ENCODE results near the gene HIC1. TPM values are rescaled to one million over a fixed set of nuclear protein-coding genes. Genes with fewer than 3 reads are reported as not detected.

HIC1 gene
- total and polyA plus RNA-seq, 9 of the 15 experiments (the other 6 are each of a cell fraction or from before 2014, with no cell fraction given) = 0.01 to 2.5 (median 0.18) TPM

DNA sequence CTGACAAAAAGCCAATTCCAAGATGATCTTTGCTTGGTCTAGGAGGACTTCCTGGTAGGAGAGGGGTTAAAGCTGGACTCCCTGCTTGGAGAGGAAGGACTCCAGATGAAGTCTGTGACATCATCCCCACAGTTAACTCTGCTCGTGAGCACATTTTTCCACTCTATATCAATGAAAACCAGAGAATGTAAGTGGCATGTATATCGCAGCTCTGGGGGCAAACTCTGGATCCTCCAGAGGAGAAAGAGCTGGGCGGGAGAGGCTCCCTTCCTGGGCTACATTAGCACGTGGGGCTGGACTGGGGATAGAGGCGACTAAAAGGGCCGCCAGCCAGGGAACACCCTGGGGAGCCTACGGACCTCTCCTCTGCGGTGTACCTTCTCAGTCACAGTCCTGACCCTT lies 34.1 kb downstream of the HIC1 start (continued):
- TF ChIP-seq, protein P1, sequence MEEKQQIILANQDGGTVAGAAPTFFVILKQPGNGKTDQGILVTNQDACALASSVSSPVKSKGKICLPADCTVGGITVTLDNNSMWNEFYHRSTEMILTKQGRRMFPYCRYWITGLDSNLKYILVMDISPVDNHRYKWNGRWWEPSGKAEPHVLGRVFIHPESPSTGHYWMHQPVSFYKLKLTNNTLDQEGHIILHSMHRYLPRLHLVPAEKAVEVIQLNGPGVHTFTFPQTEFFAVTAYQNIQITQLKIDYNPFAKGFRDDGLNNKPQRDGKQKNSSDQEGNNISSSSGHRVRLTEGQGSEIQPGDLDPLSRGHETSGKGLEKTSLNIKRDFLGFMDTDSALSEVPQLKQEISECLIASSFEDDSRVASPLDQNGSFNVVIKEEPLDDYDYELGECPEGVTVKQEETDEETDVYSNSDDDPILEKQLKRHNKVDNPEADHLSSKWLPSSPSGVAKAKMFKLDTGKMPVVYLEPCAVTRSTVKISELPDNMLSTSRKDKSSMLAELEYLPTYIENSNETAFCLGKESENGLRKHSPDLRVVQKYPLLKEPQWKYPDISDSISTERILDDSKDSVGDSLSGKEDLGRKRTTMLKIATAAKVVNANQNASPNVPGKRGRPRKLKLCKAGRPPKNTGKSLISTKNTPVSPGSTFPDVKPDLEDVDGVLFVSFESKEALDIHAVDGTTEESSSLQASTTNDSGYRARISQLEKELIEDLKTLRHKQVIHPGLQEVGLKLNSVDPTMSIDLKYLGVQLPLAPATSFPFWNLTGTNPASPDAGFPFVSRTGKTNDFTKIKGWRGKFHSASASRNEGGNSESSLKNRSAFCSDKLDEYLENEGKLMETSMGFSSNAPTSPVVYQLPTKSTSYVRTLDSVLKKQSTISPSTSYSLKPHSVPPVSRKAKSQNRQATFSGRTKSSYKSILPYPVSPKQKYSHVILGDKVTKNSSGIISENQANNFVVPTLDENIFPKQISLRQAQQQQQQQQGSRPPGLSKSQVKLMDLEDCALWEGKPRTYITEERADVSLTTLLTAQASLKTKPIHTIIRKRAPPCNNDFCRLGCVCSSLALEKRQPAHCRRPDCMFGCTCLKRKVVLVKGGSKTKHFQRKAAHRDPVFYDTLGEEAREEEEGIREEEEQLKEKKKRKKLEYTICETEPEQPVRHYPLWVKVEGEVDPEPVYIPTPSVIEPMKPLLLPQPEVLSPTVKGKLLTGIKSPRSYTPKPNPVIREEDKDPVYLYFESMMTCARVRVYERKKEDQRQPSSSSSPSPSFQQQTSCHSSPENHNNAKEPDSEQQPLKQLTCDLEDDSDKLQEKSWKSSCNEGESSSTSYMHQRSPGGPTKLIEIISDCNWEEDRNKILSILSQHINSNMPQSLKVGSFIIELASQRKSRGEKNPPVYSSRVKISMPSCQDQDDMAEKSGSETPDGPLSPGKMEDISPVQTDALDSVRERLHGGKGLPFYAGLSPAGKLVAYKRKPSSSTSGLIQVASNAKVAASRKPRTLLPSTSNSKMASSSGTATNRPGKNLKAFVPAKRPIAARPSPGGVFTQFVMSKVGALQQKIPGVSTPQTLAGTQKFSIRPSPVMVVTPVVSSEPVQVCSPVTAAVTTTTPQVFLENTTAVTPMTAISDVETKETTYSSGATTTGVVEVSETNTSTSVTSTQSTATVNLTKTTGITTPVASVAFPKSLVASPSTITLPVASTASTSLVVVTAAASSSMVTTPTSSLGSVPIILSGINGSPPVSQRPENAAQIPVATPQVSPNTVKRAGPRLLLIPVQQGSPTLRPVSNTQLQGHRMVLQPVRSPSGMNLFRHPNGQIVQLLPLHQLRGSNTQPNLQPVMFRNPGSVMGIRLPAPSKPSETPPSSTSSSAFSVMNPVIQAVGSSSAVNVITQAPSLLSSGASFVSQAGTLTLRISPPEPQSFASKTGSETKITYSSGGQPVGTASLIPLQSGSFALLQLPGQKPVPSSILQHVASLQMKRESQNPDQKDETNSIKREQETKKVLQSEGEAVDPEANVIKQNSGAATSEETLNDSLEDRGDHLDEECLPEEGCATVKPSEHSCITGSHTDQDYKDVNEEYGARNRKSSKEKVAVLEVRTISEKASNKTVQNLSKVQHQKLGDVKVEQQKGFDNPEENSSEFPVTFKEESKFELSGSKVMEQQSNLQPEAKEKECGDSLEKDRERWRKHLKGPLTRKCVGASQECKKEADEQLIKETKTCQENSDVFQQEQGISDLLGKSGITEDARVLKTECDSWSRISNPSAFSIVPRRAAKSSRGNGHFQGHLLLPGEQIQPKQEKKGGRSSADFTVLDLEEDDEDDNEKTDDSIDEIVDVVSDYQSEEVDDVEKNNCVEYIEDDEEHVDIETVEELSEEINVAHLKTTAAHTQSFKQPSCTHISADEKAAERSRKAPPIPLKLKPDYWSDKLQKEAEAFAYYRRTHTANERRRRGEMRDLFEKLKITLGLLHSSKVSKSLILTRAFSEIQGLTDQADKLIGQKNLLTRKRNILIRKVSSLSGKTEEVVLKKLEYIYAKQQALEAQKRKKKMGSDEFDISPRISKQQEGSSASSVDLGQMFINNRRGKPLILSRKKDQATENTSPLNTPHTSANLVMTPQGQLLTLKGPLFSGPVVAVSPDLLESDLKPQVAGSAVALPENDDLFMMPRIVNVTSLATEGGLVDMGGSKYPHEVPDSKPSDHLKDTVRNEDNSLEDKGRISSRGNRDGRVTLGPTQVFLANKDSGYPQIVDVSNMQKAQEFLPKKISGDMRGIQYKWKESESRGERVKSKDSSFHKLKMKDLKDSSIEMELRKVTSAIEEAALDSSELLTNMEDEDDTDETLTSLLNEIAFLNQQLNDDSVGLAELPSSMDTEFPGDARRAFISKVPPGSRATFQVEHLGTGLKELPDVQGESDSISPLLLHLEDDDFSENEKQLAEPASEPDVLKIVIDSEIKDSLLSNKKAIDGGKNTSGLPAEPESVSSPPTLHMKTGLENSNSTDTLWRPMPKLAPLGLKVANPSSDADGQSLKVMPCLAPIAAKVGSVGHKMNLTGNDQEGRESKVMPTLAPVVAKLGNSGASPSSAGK (IDR thresholded peaks at IDR 0.05) = 0 out of 2 replicates have a peak, but pooled peaks have one; percentile 18
- TF ChIP-seq, protein P2, sequence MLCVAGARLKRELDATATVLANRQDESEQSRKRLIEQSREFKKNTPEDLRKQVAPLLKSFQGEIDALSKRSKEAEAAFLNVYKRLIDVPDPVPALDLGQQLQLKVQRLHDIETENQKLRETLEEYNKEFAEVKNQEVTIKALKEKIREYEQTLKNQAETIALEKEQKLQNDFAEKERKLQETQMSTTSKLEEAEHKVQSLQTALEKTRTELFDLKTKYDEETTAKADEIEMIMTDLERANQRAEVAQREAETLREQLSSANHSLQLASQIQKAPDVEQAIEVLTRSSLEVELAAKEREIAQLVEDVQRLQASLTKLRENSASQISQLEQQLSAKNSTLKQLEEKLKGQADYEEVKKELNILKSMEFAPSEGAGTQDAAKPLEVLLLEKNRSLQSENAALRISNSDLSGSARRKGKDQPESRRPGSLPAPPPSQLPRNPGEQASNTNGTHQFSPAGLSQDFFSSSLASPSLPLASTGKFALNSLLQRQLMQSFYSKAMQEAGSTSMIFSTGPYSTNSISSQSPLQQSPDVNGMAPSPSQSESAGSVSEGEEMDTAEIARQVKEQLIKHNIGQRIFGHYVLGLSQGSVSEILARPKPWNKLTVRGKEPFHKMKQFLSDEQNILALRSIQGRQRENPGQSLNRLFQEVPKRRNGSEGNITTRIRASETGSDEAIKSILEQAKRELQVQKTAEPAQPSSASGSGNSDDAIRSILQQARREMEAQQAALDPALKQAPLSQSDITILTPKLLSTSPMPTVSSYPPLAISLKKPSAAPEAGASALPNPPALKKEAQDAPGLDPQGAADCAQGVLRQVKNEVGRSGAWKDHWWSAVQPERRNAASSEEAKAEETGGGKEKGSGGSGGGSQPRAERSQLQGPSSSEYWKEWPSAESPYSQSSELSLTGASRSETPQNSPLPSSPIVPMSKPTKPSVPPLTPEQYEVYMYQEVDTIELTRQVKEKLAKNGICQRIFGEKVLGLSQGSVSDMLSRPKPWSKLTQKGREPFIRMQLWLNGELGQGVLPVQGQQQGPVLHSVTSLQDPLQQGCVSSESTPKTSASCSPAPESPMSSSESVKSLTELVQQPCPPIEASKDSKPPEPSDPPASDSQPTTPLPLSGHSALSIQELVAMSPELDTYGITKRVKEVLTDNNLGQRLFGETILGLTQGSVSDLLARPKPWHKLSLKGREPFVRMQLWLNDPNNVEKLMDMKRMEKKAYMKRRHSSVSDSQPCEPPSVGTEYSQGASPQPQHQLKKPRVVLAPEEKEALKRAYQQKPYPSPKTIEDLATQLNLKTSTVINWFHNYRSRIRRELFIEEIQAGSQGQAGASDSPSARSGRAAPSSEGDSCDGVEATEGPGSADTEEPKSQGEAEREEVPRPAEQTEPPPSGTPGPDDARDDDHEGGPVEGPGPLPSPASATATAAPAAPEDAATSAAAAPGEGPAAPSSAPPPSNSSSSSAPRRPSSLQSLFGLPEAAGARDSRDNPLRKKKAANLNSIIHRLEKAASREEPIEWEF (CRISPR knock-in tag; IDR thresholded peaks at IDR 0.05) = no peak
- TF ChIP-seq, protein P3, sequence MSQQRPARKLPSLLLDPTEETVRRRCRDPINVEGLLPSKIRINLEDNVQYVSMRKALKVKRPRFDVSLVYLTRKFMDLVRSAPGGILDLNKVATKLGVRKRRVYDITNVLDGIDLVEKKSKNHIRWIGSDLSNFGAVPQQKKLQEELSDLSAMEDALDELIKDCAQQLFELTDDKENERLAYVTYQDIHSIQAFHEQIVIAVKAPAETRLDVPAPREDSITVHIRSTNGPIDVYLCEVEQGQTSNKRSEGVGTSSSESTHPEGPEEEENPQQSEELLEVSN (IDR thresholded peaks at IDR 0.05; ENCODE audit: borderline replicate concordance in 1 of 2, extremely low read depth in 1 of 2, insufficient read depth in 1 of 2, insufficient read length in 1 of 2, low read depth in 1 of 2, low read length in 1 of 2, poor library complexity in 1 of 2, severe bottlenecking in 1 of 2) = peak in 1 of 2 experiments; percentile 50

All from K562 (cell line).